OCI-LY7 (cell line): ENCODE results near the gene ENAH. TPM values are rescaled to one million over a fixed set of nuclear protein-coding genes. Genes with fewer than 3 reads are reported as not detected.

Experiments used
- BruUV-seq: library from RNA; stranded (reverse); fragments of 400-500 nt; replicated peaks from 2 replicates; lab custom pipeline; 2021; lab: Mats Ljungman, UMichigan
- CTCF ChIA-PET: fragments of 300-600 bp; sonication (Branson Sonifier 250); formaldehyde crosslinking; loops from one replicate; lab custom pipeline; 2022; ENCODE audit warnings: antibody characterized with exemption; ENCODE audit not compliant: unreplicated experiment; lab: Charles Lee
- POLR2A ChIA-PET: fragments of 300-600 bp; sonication (Branson Sonifier 250); formaldehyde crosslinking; loops from one replicate; lab custom pipeline; 2022; ENCODE audit warnings: antibody characterized with exemption; lab: Charles Lee
- DNase-seq: peaks from one replicate; pipeline ENCODE4 v3.0.0-alpha.2; 2015; ENCODE audit warnings: low spot score
- H2AFZ ChIP-seq: fragments of 200-600 bp; sonication (generic), shearing (Covaris generic); 2 replicates; pipeline ENCODE4 v1.6.1; 2014; ENCODE audit warnings: mild to moderate bottlenecking, antibody characterized with exemption, low read length, moderate library complexity
- H3K27ac ChIP-seq: fragments of 200-600 bp; sonication (generic); 2 replicates; pipeline ENCODE4 v1.5.1; 2014; ENCODE audit warnings: mixed run types, low read depth, mild to moderate bottlenecking, moderate library complexity, low read length, inconsistent platforms; ENCODE audit not compliant: poor library complexity, severe bottlenecking
- H3K36me3 ChIP-seq: fragments of 200-600 bp; sonication (generic); 2 replicates; pipeline ENCODE4 v1.6.1; 2014; ENCODE audit warnings: mild to moderate bottlenecking, antibody characterized with exemption, low read length, moderate library complexity, mixed read lengths; ENCODE audit not compliant: insufficient read depth
- H3K4me1 ChIP-seq: fragments of 200-600 bp; sonication (generic); 2 replicates; pipeline ENCODE4 v1.5.1; 2014; ENCODE audit warnings: mild to moderate bottlenecking, low read length; ENCODE audit not compliant: insufficient read depth, poor library complexity, severe bottlenecking
- H3K4me2 ChIP-seq: fragments of 200-600 bp; sonication (generic); 2 replicates; pipeline ENCODE4 v1.6.1; 2014; ENCODE audit warnings: mild to moderate bottlenecking, low read length
- H3K4me3 ChIP-seq: fragments of 200-600 bp; sonication (generic); 2 replicates; pipeline ENCODE4 v1.5.1; 2014; ENCODE audit warnings: mild to moderate bottlenecking, low read depth, low read length; ENCODE audit not compliant: poor library complexity, severe bottlenecking
- H3K79me2 ChIP-seq: fragments of 200-600 bp; sonication (generic); 2 replicates; pipeline ENCODE4 v1.6.1; 2016; ENCODE audit warnings: low read depth, mild to moderate bottlenecking, low read length, moderate library complexity, mixed read lengths; ENCODE audit not compliant: insufficient read depth
- H3K9me2 ChIP-seq: fragments of 200-600 bp; sonication (generic); 2 replicates; pipeline ENCODE4 v1.6.1; 2016; ENCODE audit warnings: mild to moderate bottlenecking, low read length, mixed read lengths; ENCODE audit not compliant: insufficient read depth
- H3K9me3 ChIP-seq: fragments of 200-600 bp; sonication (generic); 2 replicates; pipeline ENCODE4 v1.6.1; 2014; ENCODE audit warnings: mild to moderate bottlenecking, mixed run types, low read length, mixed read lengths
- H4K20me1 ChIP-seq: fragments of 200-600 bp; sonication (generic); 2 replicates; pipeline ENCODE4 v1.6.1; 2014; ENCODE audit warnings: mild to moderate bottlenecking, antibody characterized with exemption, low read length, moderate library complexity, mixed read lengths; ENCODE audit not compliant: insufficient read depth
- CTCF ChIP-seq: fragments of 200-600 bp; sonication (generic); conservative IDR thresholded peaks from 2 replicates; pipeline ENCODE4 v1.5.1; 2014; ENCODE audit warnings: mild to moderate bottlenecking, antibody characterized with exemption, low read length, moderate library complexity, mixed read lengths
- EZH2phosphoT487 ChIP-seq: fragments of 200-600 bp; sonication (generic); IDR thresholded peaks from 2 replicates; pipeline ENCODE4 v1.6.1; 2018; ENCODE audit warnings: low read depth, borderline replicate concordance, mild to moderate bottlenecking, mixed run types, antibody characterized with exemption, low read length, moderate library complexity, mixed read lengths
- intact Hi-C: fragments of 100-400 bp; cut with micrococcal nuclease; formaldehyde crosslinking; loops from one replicate; pipeline ENCODE4 v1.10.0; 2022; ENCODE audit not compliant: unreplicated experiment
- total RNA-seq, 2 experiments: library from RNA; depleted of rRNA in 1 of 2; stranded (reverse); fragments of >200 nt in 1 of 2; shearing (Covaris generic) in 1 of 2; gene quantifications; 2 replicates each; pipeline ENCODE4 v1.2.3, GENCODE V29; 2014 to 2022

ENAH gene
- total RNA-seq, 2 experiments from 2014 or later, result 4.6 to 18.1 TPM

GRCh38 chr1:225462429-225462713 is 190.6 kb downstream of the ENAH start:
- no peak for DNase-seq
- TF ChIP-seq CTCF (no peak), EZH2phosphoT487 (no peak)
- H3K36me3 ChIP-seq, result no peaks in the 10 kb centered on the region
- H3K79me2 ChIP-seq, result no peaks in the 10 kb centered on the region
- H3K9me3 ChIP-seq, result no peaks in the 10 kb centered on the region
- H3K4me1 ChIP-seq, result peaks cover 40% of the 10 kb centered on the region
- ChIA-PET POLR2A (interaction anchor here (0.6 to 1.4 kb wide), 3 partner anchors 12 to 48 kb away, joined by 3 to 5 read pairs (median 3); no protein-coding TSS in a partner anchor), CTCF (no interaction called here)
- H3K4me3 ChIP-seq, result no peak overlapping the region
- no peak overlapping the region for H3K27ac ChIP-seq
- no peak overlapping the region for H3K4me2 ChIP-seq
- no peaks in the 10 kb centered on the region for H4K20me1 ChIP-seq
- no TSS peak for BruUV-seq
- no peaks in the 10 kb centered on the region for H3K9me2 ChIP-seq
- intact Hi-C loops, result no loop called here
- H2AFZ ChIP-seq, result no peak overlapping the region

- Histone ChIP-seq H3K9me3 (no peaks in the 10 kb centered on the region), H3K9me2 (no peaks in the 10 kb centered on the region), H3K27ac (no peak overlapping the region), H3K4me3 (no peak overlapping the region), H3K79me2 (no peaks in the 10 kb centered on the region), H3K4me2 (no peak overlapping the region), H2AFZ (no peak overlapping the region), H3K4me1 (peaks cover 35% of the 10 kb centered on the region), H4K20me1 (no peaks in the 10 kb centered on the region), H3K36me3 (no peaks in the 10 kb centered on the region)
- POLR2A ChIA-PET, result interaction anchor here (0.5 to 1.4 kb wide), 6 partner anchors 10 to 57 kb away, joined by 3 to 5 read pairs (median 3); no protein-coding TSS in a partner anchor
- TF ChIP-seq EZH2phosphoT487, result no peak
- TF ChIP-seq CTCF, result no peak
- intact Hi-C loops, result no loop called here
- CTCF ChIA-PET, result interaction anchor here (0.8 kb wide), 1 partner anchor 11 kb away, joined by 4 read pairs; no protein-coding TSS in a partner anchor
- DNase-seq, result no peak
- no TSS peak for BruUV-seq
Measured at GRCh38 chr1:225461533-225462428, 191.1 kb downstream of the ENAH start.
